Measurements from ENCODE around the gene ZC3H12D.
"Not testable (repeated sequence)": the region's sequence is repeated elsewhere in the genome, so short reads cannot be mapped to it uniquely, and the experiment has no call there.

The ZC3H12D gene

GRCh38 chr6:149501201-149501600 is 16.4 kb upstream of the ZC3H12D start:
- H3K4me3 ChIP-seq (ENCODE audit: low read depth, low read length) = no peak overlapping the region
- no peak overlapping the region for H3K9ac ChIP-seq
- H2AFZ ChIP-seq = no peak overlapping the region
- TF ChIP-seq CTCF (IDR thresholded peaks at IDR 0.05) = no peak
- no peak overlapping the region for H3K4me2 ChIP-seq (ENCODE audit: low read length)
- no peaks in the 10 kb centered on the region for H3K4me1 ChIP-seq
- H3K9me3 ChIP-seq (ENCODE audit: control insufficient read depth, low read length) = no peaks in the 10 kb centered on the region
- H3K27me3 ChIP-seq (ENCODE audit: control insufficient read depth, insufficient read depth, low read length) = no peaks in the 10 kb centered on the region
- no peak overlapping the region for H3K27ac ChIP-seq
- no peaks in the 10 kb centered on the region for H3K79me2 ChIP-seq
- no peaks in the 10 kb centered on the region for H3K36me3 ChIP-seq (ENCODE audit: control insufficient read depth, insufficient read depth, low read length)

GRCh38 chr6:149500096-149500495 is 15.3 kb upstream of the ZC3H12D start:
- TF ChIP-seq CTCF (IDR thresholded peaks at IDR 0.05) = no peak
- Histone ChIP-seq H3K27ac (no peak overlapping the region), H2AFZ (no peak overlapping the region)

DNA sequence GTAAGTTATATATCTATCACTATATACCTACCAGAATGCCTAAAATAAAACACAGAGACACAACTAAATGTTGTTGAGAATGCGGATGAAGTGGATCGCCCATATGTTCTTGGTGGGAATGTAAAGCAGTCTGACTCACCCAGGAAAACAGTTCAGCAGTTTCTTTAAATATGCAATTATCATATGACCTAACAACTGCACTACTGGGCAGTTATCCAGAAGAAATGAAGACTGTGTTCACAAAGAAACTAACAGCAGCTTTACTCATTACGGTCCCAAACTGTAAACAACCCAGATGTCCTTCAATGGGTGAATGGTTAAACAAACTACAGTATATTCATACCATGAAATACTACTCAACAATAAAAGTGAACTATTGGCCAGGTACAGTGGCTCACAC is 14.3 kb upstream of the ZC3H12D start:
- Histone ChIP-seq H3K9ac (no peak overlapping the region), H2AFZ (no peak overlapping the region), H3K9me3 (ENCODE audit: control insufficient read depth, low read length) (no peaks in the 10 kb centered on the region), H3K27ac (no peak overlapping the region), H3K36me3 (ENCODE audit: control insufficient read depth, insufficient read depth, low read length) (no peaks in the 10 kb centered on the region), H3K27me3 (ENCODE audit: control insufficient read depth, insufficient read depth, low read length) (no peaks in the 10 kb centered on the region), H3K4me2 (ENCODE audit: low read length) (no peak overlapping the region), H3K4me3 (ENCODE audit: low read depth, low read length) (no peak overlapping the region), H3K79me2 (no peaks in the 10 kb centered on the region), H3K4me1 (no peaks in the 10 kb centered on the region)
- no peak for TF ChIP-seq CTCF (IDR thresholded peaks at IDR 0.05)

More at GRCh38 chr6:149500096-149500495, 15.3 kb upstream of the ZC3H12D start:
- H3K9ac ChIP-seq = no peak overlapping the region
- no peaks in the 10 kb centered on the region for H3K4me1 ChIP-seq
- H3K4me3 ChIP-seq (ENCODE audit: low read depth, low read length) = no peak overlapping the region
- no peaks in the 10 kb centered on the region for H3K9me3 ChIP-seq (ENCODE audit: control insufficient read depth, low read length)
- H3K27me3 ChIP-seq (ENCODE audit: control insufficient read depth, insufficient read depth, low read length) = no peaks in the 10 kb centered on the region
- H3K36me3 ChIP-seq (ENCODE audit: control insufficient read depth, insufficient read depth, low read length) = no peaks in the 10 kb centered on the region
- H3K79me2 ChIP-seq = no peaks in the 10 kb centered on the region
- H3K4me2 ChIP-seq (ENCODE audit: low read length) = no peak overlapping the region

DNA sequence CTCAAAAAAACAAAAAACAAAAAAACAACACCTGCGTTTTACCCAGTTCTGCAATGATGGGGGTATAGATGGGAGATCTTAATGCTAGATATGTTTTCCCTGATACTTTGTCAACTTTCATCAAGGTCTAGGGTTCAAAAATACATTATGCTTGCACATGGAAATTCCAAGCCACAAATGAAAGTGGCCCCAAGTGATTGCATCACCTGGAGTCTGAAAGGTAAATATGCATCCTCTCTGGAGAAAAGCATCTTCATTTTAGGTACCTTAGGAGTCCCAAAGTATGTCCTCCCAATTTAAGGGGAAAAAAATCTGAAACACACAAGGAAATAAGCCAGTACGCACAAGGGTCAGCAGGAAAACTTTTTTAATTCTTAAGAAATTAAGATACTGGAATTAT is 12.6 kb upstream of the ZC3H12D start:
- Histone ChIP-seq H3K4me1 (no peaks in the 10 kb centered on the region), H3K4me2 (ENCODE audit: low read length) (no peak overlapping the region), H2AFZ (no peak overlapping the region), H3K36me3 (ENCODE audit: control insufficient read depth, insufficient read depth, low read length) (no peaks in the 10 kb centered on the region), H3K4me3 (ENCODE audit: low read depth, low read length) (no peak overlapping the region), H3K9me3 (ENCODE audit: control insufficient read depth, low read length) (no peaks in the 10 kb centered on the region), H3K27me3 (ENCODE audit: control insufficient read depth, insufficient read depth, low read length) (no peaks in the 10 kb centered on the region), H3K9ac (no peak overlapping the region), H3K79me2 (no peaks in the 10 kb centered on the region), H3K27ac (no peak overlapping the region)
- TF ChIP-seq CTCF (IDR thresholded peaks at IDR 0.05) = no peak

DNA sequence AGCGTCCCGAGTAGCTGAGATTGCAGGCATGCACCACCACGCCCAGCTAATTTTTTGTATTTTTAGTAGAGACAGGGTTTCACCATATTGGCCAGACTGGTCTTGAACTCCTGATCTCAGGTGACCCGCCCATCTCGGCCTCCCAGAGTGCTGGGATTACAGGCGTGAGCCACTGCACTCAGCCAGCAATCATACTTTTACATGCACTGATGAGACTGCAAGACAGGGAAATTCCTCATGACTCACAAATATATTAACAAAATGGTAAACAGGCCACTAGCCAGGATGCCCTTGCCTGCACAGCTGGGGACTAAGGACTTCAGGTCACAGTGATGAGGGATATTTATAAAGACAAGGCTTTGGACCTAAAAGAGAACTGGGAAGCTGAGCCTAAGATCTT is 11.8 kb upstream of the ZC3H12D start:
- not testable (repeated sequence) for H3K4me3 ChIP-seq (ENCODE audit: low read depth, low read length); H3K79me2 ChIP-seq; H3K4me2 ChIP-seq (ENCODE audit: low read length); H3K4me1 ChIP-seq; H3K36me3 ChIP-seq (ENCODE audit: control insufficient read depth, insufficient read depth, low read length); H3K9me3 ChIP-seq (ENCODE audit: control insufficient read depth, low read length); H3K27me3 ChIP-seq (ENCODE audit: control insufficient read depth, insufficient read depth, low read length); H3K27ac ChIP-seq; H3K9ac ChIP-seq; H2AFZ ChIP-seq

DNA sequence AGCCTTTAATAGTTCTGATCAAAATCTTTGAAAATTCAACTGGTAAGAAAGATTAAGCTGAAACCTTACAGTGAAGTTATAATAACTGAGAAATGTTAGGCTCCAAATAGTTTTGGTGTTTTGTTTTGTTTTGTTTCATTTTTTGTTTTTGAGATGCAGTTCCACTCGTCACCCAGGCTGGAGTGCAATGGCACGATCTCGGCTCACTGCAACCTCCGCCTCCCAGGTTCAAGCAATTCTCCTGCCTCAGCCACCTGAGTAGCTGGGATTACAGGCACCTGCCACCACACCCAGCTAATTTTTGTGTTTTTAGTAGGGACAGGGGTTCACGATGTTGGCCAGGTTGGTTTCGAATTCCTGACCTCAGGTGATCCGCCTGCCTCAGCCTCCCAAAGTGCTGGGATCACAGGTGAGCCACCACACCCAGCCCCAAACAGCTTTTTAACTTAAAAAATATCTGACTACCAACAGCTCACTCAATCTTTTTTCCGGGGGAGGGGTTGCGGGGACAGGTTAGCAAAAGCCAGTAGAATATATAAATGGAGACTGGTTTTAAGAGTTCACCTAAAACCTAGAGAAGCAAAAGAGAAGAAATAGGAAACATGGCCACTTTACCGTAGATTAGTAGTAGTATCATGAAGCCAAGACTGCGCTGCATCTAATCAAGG is 10.7 kb upstream of the ZC3H12D start:
- not testable (repeated sequence) for H3K36me3 ChIP-seq (ENCODE audit: control insufficient read depth, insufficient read depth, low read length); H3K9ac ChIP-seq; H3K27me3 ChIP-seq (ENCODE audit: control insufficient read depth, insufficient read depth, low read length); H3K27ac ChIP-seq; H3K4me3 ChIP-seq (ENCODE audit: low read depth, low read length); H3K4me2 ChIP-seq (ENCODE audit: low read length); H3K4me1 ChIP-seq; H2AFZ ChIP-seq; H3K79me2 ChIP-seq; H3K9me3 ChIP-seq (ENCODE audit: control insufficient read depth, low read length)

DNA sequence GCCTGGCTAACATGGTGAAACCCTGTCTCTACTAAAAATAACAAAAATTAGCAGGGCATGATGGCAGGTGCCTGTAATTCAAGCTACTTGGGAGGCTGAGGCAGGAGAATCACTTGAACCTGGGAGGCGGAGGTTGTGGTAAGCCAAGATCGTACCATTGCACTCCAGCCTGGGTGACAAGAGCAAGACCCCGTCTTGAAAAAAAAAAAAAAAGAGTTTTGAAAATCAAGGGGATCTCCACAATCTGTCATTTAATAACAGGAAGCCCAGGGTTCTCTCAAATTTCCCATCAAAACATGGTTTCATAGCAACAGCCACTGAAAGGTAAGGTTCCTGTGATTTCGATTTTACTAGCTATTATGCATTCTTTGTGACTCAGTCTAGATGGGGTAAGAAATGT is 10.0 kb upstream of the ZC3H12D start:
- H2AFZ ChIP-seq, H3K9ac ChIP-seq, H3K27ac ChIP-seq: not testable (repeated sequence)

More for the DNA sequence above, 10.0 kb upstream of the ZC3H12D start:
- not testable (repeated sequence) for H3K27me3 ChIP-seq (ENCODE audit: control insufficient read depth, insufficient read depth, low read length); H3K4me2 ChIP-seq (ENCODE audit: low read length); H3K79me2 ChIP-seq; H3K36me3 ChIP-seq (ENCODE audit: control insufficient read depth, insufficient read depth, low read length); H3K4me1 ChIP-seq; H3K9me3 ChIP-seq (ENCODE audit: control insufficient read depth, low read length); H3K4me3 ChIP-seq (ENCODE audit: low read depth, low read length)

All from parathyroid adenoma (tissue), 2 donors.